GM23248 (cell line): Measurements from ENCODE around the gene CADM1.

ENCODE experiments used
- EZH2 ChIP-seq: fragments of 200-600 bp; sonication (generic); IDR thresholded peaks from 2 replicates; pipeline ENCODE4 v1.6.1; 2018; ENCODE audit warnings: antibody characterized with exemption, mild to moderate bottlenecking; ENCODE audit not compliant: insufficient read depth, poor library complexity, severe bottlenecking
- EZH2phosphoT487 ChIP-seq: fragments of 200-600 bp; sonication (generic); IDR thresholded peaks from 2 replicates; pipeline ENCODE4 v1.6.1; 2018; ENCODE audit warnings: antibody characterized with exemption, moderate library complexity, mild to moderate bottlenecking, low read depth; ENCODE audit not compliant: insufficient read depth

GRCh38 chr11:115418081-115418480, 86.1 kb downstream of the CADM1 start:
- TF ChIP-seq EZH2phosphoT487: no peak
- no peak for TF ChIP-seq EZH2
